Upper lobe of left lung (tissue), 4 donors: Measurements from ENCODE around the gene TMEM186.

Experiments used
- CTCF ChIP-seq, 6 experiments: fragments of 450-650 bp in 4 of 6; fragments of 200-600 bp in 2 of 6; sonication (generic) in 2 of 6; IDR thresholded peaks; one replicate each; pipeline ENCODE4 v1.5.1; 2016 to 2019; ENCODE audit warnings: antibody characterized with exemption in 6 of 6
- EP300 ChIP-seq, 4 donors: sonication (generic); formaldehyde crosslinking; IDR thresholded peaks; one replicate each; pipeline ENCODE4 v1.5.1; 2017; ENCODE audit warnings: antibody characterized with exemption in 4 of 4, control low read depth in 2 of 4
- POLR2A ChIP-seq, 4 donors: fragments of 450-650 bp; IDR thresholded peaks; one replicate each; pipeline ENCODE4 v1.5.1; 2016 to 2017; ENCODE audit warnings: antibody characterized with exemption in 4 of 4, mild to moderate bottlenecking in 2 of 4
- POLR2AphosphoS5 ChIP-seq, 2 donors: sonication (generic); formaldehyde crosslinking; IDR thresholded peaks; one replicate each; pipeline ENCODE4 v1.5.1; 2017; ENCODE audit warnings: antibody characterized with exemption in 2 of 2

- TF ChIP-seq POLR2AphosphoS5 (IDR thresholded peaks at IDR 0.05) (no peak), POLR2A (IDR thresholded peaks at IDR 0.05) (no peak), CTCF (IDR thresholded peaks at IDR 0.05) (no peak), EP300 (IDR thresholded peaks at IDR 0.05) (no peak)
These were observed 44.7 kb downstream of the TMEM186 start for GRCh38 chr16:8752706-8753105.
